ENCODE results near the gene ASB3.

GRCh38 chr2:53784436-53784835 lies 2.3 kb downstream of the ASB3 start:
- no peak for TF ChIP-seq ZBTB7A (IDR thresholded peaks at IDR 0.05; ENCODE audit: low read depth)
- TF ChIP-seq NFIC (IDR thresholded peaks at IDR 0.05), result no peak

All from Ishikawa (cell line).